GM12892 (cell line): ENCODE measurements around the gene SMYD4.

ENCODE experiments used
- POLR2A ChIP-seq: IDR thresholded peaks from 2 replicates; pipeline ENCODE4 v1.6.1; 2011; ENCODE audit warnings: low read depth, low read length, control low read depth
- POLR2AphosphoS5 ChIP-seq: IDR thresholded peaks from 2 replicates; pipeline ENCODE4 v1.6.1; 2011; ENCODE audit warnings: low read depth, low read length, control low read depth
- TAF1 ChIP-seq: IDR thresholded peaks from 2 replicates; pipeline ENCODE4 v1.6.1; 2011; ENCODE audit warnings: low read depth, mild to moderate bottlenecking, control low read depth, low read length, borderline replicate concordance

- TF ChIP-seq POLR2AphosphoS5 (no peak), POLR2A (no peak), TAF1 (no peak)
Measured at GRCh38 chr17:1733759-1734158, 95.9 kb downstream of the SMYD4 start.
